Erythroblast (primary cell): Measurements from ENCODE around the gene DHX16.

Experiments used
- GATA1 ChIP-seq: IDR thresholded peaks from 2 replicates; pipeline ENCODE4 v1.6.1; 2011; ENCODE audit warnings: low read depth, mild to moderate bottlenecking, control low read depth, low read length, moderate library complexity
- POLR2A ChIP-seq: IDR thresholded peaks from 2 replicates; pipeline ENCODE4 v1.6.1; 2011; ENCODE audit warnings: mild to moderate bottlenecking, low read length

DNA sequence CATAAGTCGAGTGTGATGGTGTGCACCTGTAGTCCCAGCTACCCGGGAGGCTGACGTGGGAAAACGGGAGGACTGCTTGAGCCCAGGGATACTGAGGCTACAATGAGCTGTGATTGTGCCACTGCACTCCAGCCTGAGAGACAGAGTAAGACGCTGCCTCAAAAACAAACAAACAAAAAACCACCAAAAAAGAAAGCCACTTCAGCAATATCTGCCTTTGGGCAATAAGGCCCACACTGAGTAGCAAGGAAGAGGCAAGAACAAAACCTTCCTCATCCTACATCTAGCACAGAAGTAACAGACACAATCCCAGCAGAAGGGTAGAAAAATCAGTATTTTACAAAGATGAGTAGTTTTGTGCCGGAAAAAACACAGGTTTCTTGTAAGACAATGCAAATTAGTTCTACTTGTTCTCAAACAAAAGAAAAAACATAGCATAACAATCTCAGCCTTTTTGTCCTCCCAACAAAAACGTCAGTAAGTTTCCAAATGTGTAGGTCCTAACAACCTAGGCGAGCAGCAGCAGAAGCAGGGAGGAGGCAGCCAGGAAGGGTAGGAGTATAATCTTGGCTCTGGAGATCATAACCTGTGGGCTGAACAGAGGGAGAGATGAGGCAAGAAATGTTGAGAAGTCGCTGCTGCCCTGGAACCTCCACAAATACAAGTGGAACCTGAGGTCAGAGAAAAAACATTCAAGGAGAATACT is 61.5 kb downstream of the DHX16 start:
- TF ChIP-seq POLR2A: no peak
- no peak for TF ChIP-seq GATA1
